Small intestine (tissue), 7 donors: Measurements from ENCODE around the gene RANBP10. TPM values are rescaled to one million over a fixed set of nuclear protein-coding genes. Genes with fewer than 3 reads are reported as not detected.
A peak's percentile ranks its signal among the peaks of the same experiment; 100 is the strongest.

Experiments
- DNase-seq, 2 donors: peaks; one replicate each; pipeline versions ENCODE4 v3.0.0 to v3.0.0-alpha.2; 2013
- FAIRE-seq: peaks from 2 replicates; lab custom pipeline; 2012; peaks lifted over from hg19 to GRCh38; lab: Jason Lieb, UNC
- H3K27ac ChIP-seq, 3 donors: one replicate each; pipeline ENCODE4 v1.5.1; 2013; ENCODE audit warnings: low read length in 2 of 3, mild to moderate bottlenecking in 2 of 3, control low read depth in 1 of 3, inconsistent platforms in 1 of 3, low read depth in 1 of 3, moderate library complexity in 1 of 3
- H3K27me3 ChIP-seq, 3 donors: one replicate each; pipeline ENCODE4 v1.6.1; 2013; ENCODE audit warnings: low read length in 3 of 3, inconsistent platforms in 1 of 3; ENCODE audit not compliant: control insufficient read depth in 3 of 3, insufficient read depth in 3 of 3
- H3K36me3 ChIP-seq, 3 donors: one replicate each; pipeline ENCODE4 v1.6.1; 2013; ENCODE audit warnings: low read length in 3 of 3, inconsistent platforms in 1 of 3, low read depth in 1 of 3, mild to moderate bottlenecking in 1 of 3, moderate library complexity in 1 of 3; ENCODE audit not compliant: control insufficient read depth in 3 of 3, insufficient read depth in 2 of 3
- H3K4me1 ChIP-seq, 3 donors: one replicate each; pipeline ENCODE4 v1.6.1; 2013; ENCODE audit warnings: low read length in 2 of 3, inconsistent platforms in 1 of 3, low read depth in 1 of 3, mild to moderate bottlenecking in 1 of 3, moderate library complexity in 1 of 3; ENCODE audit not compliant: control insufficient read depth in 3 of 3, insufficient read depth in 2 of 3
- H3K4me3 ChIP-seq, 3 donors: one replicate each; pipeline ENCODE4 v1.5.1; 2013; ENCODE audit warnings: low read length in 3 of 3, control low read depth in 1 of 3, inconsistent platforms in 1 of 3, low read depth in 1 of 3, mild to moderate bottlenecking in 1 of 3, moderate library complexity in 1 of 3
- H3K9me3 ChIP-seq, 2 donors: one replicate each; pipeline ENCODE4 v1.6.1; 2013; ENCODE audit warnings: low read depth in 1 of 2, low read length in 1 of 2; ENCODE audit not compliant: control insufficient read depth in 2 of 2, insufficient read depth in 1 of 2
- WGBS, 3 donors: extraction: QIAGEN DNeasy Blood & Tissue Kit; methylation state at CpG; one replicate each; pipeline ENCODE4 v1.1.7; 2013; 5-methylcytosine and 5-hydroxymethylcytosine counted together
- polyA plus RNA-seq, 4 donors: library from polyadenylated mRNA; stranded (reverse) in 3 of 4; unstranded in 1 of 4; fragments of 200-250 nt in 3 of 4; fragments of 120-200 nt in 1 of 4; gene quantifications; one replicate each; pipeline versions ENCODE4 v1.2.1 to v1.2.3, GENCODE V29; 2013
- donor health status: healthy with polysubstance abuse.
- donor health status: control.
- donor health status: control.
- donor health status: Bipolar disorder and iron deficiency.
- donor health status: healthy.

RANBP10 gene
- polyA plus RNA-seq, 4 donors: 5.9 to 21.8 (median 10.1) TPM

DNA sequence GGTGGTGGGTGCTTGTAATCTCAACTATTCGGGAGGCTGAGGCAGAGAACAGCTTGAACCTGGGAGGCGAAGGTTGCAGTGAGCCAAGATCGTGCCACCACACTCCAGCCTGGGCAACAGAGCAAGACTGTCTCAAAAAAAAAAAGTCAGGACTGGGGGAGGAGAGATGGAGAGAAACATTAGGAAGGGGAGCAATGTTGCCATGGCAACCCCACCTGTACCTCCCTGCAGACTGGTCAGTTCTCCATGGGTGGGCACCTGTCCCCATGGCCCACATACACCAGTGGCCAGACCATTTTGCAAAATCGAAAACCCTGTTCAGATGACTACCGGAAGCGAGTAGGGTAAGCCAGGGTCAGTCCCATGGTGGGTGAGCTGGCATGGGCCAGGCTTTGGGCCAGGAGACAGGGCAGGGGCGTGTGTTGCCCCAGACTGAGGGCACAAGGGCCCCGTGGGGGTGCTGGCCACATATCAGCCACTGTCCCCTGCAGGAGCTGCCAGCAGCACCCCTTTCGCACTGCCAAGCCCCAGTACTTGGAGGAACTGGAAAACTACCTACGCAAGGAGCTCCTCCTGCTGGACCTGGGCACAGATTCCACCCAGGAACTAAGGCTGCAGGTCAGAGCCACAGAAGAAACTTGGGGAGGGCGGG, 14.4 kb upstream of the RANBP10 start:
- FAIRE-seq (no peak), DNase-seq (no peak)
- Histone ChIP-seq H3K9me3 (no peaks in the 10 kb centered on the region), H3K27me3 (no peaks in the 10 kb centered on the region), H3K4me1 (no peaks in the 10 kb centered on the region), H3K27ac (no peak overlapping the region), H3K4me3 (no peak overlapping the region), H3K36me3 (peaks cover 0 to 5% (median 0%) of the 10 kb centered on the region in 3 donors)
- 76 to 87% (median 80%) methylated on average over 11 of the region's 11 CpGs for WGBS, 3 donors

- Histone ChIP-seq H3K27ac (no peak overlapping the region), H3K9me3 (no peaks in the 10 kb centered on the region), H3K4me1 (peaks cover 0 to 2% (median 0%) of the 10 kb centered on the region in 3 donors), H3K27me3 (no peaks in the 10 kb centered on the region), H3K4me3 (no peak overlapping the region), H3K36me3 (no peaks in the 10 kb centered on the region)
- DNase-seq (peak in 1 of 2 donors; percentile 92), FAIRE-seq (no peak)
- 11 to 64% (median 39%) methylated on average over 8 of the region's 8 CpGs for WGBS, 3 donors
Observed at GRCh38 chr16:67814567-67814966, 8.2 kb upstream of the RANBP10 start.

DNA sequence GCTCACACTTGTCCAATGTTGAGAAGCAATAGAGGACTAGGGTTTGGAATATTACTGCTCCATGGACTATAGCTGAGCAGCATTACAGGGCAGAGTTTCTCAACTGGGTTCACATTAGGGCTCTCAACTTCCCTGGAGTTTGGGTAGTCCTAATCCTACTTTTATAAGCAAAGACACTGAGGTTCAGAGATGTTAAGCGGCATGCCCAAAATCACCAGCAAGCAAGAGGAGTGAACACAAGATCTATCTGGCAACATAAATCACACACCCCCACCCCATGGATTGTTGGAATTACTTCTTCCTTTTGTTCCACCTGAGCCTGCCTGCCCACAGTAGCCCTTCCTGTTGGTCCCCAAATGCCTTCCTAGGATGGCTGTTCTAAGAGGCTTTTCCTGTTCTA, 5.5 kb upstream of the RANBP10 start:
- no peak overlapping the region for H3K27ac ChIP-seq
- DNase-seq (no peak), FAIRE-seq (no peak)
- no peaks in the 10 kb centered on the region for H3K27me3 ChIP-seq
- H3K36me3 ChIP-seq: no peaks in the 10 kb centered on the region
- 93 to 100% (median 100%) methylated on average over 1 of the region's 1 CpG for WGBS, 3 donors
- H3K4me3 ChIP-seq: no peak overlapping the region
- H3K9me3 ChIP-seq: no peaks in the 10 kb centered on the region
- H3K4me1 ChIP-seq: peaks cover 0 to 5% (median 2%) of the 10 kb centered on the region in 3 donors

DNA sequence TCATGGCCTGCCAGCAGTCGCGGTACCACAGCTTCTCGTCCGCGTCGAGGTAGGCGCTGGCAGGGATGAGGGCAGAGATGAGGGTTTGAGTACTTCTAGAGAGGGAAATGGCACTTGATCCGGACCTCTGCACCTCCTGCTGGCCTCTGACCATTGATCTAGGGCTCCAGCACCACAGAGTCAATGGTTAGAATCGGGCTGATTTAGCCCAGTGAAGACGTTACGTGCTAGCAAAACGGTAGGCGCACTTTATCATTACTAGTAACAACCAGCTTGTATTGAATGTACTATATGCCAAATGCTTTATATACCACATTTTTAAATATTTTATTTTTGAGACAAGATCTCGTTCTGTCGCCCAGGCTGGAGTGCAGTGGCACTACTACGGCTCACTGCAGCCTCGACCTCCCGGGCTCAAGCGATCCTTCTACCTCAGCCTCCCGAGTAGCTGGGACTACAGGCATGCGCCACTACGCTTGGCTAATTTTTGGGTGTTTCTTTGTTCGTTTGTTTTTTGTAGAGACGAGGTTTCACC, 855 bp upstream of the RANBP10 start:
- DNase-seq: no peak
- peak overlapping the region; percentile 48 to 94 (median 60) for H3K4me3 ChIP-seq
- peaks cover 4 to 12% (median 5%) of the 10 kb centered on the region in 3 donors for H3K4me1 ChIP-seq
- no peaks in the 10 kb centered on the region for H3K27me3 ChIP-seq
- H3K9me3 ChIP-seq: no peaks in the 10 kb centered on the region
- FAIRE-seq: no peak
- H3K27ac ChIP-seq: peak overlapping the region in 2 of 3 donors; percentile 5 to 53
- peaks cover 0 to 10% (median 0%) of the 10 kb centered on the region in 3 donors for H3K36me3 ChIP-seq
- 29 to 32% (median 32%) methylated on average over 24 of the region's 24 CpGs for WGBS, 3 donors

DNA sequence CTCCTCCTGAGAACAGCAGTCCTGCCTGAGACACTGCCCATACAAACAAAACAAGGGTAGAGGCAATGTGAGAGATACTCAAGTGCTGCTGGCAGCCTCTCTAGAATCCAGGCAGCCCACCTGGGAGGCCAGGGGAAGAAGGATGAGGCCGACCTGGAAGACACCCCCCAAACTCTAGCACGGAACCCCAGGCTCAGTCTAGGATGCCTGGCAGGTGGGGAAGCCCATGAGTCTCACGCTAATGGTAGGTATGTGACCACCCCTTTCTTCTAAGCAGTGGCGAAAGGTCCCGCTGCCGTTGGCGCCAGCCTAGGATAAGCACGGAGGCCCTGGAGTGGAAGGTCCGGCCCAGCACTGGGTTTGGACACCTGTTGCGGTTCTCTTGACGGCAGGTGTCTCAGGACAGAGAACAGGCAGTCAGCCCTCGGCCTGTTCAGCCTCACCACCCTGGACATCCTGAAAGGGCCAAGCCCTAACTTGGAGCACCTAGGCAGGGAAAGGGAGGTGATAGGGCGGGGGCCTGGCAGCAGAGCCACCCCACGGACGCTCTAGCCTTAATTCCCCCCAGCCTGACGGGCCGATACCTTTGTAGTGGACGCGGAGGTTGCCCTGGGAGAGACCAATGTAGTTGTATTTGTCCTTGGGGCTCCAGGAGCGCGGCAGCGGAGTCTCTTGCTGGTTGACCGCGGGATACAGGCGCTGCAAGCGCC, 487 bp downstream of the RANBP10 start:
- peaks cover 5 to 12% (median 9%) of the 10 kb centered on the region in 3 donors for H3K4me1 ChIP-seq
- H3K36me3 ChIP-seq: peaks cover 4 to 21% (median 6%) of the 10 kb centered on the region in 3 donors
- no peak for DNase-seq
- no peaks in the 10 kb centered on the region for H3K27me3 ChIP-seq
- peak overlapping the region; percentile 94 to 98 (median 96) for H3K4me3 ChIP-seq
- WGBS, 3 donors: 1% methylated on average over 24 to 26 of the region's 26 CpGs
- FAIRE-seq: no peak
- peak overlapping the region; percentile 57 to 74 (median 66) for H3K27ac ChIP-seq
- H3K9me3 ChIP-seq: no peaks in the 10 kb centered on the region

DNA sequence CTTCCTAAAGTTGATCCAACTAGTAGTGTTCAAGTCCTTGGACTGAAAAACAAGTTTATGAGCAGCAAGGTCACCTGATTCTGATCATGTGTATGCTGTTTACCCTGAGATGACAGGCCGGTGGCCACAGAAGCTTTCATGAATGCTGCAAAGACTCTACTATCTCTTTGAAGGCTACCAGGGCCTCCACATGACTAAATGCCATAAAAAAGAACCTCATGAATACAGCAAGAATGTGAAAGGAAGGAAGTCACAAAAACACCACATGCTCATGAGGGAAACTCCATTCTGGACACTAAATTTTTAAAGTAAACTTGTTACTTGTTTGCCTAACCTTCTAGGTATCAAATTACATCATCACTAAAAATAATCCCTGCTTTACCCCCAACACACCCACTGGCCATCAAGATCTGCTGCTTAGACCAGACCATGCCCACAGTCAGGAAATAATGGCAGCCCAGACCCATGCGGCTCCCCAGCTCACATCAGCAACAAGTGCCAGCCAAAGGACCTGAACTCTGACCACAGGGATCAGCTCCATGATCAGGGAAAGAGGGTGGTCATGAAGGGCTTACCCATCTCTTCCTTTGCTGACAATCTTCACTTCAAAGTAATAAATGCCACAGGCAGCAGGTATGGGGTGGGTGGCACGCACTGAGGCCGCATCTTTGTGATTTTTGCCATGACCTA, 1.4 kb downstream of the RANBP10 start:
- H3K9me3 ChIP-seq: no peaks in the 10 kb centered on the region
- H3K27ac ChIP-seq: peak overlapping the region in 1 of 3 donors; percentile 66
- FAIRE-seq: no peak
- peaks cover 5 to 12% (median 9%) of the 10 kb centered on the region in 3 donors for H3K4me1 ChIP-seq
- peaks cover 4 to 29% (median 6%) of the 10 kb centered on the region in 3 donors for H3K36me3 ChIP-seq
- H3K27me3 ChIP-seq: no peaks in the 10 kb centered on the region
- WGBS, 3 donors: 71 to 78% (median 72%) methylated on average over 4 of the region's 4 CpGs
- peak in 1 of 2 donors; percentile 49 for DNase-seq
- H3K4me3 ChIP-seq: peak overlapping the region in 2 of 3 donors; percentile 94 to 96

DNA sequence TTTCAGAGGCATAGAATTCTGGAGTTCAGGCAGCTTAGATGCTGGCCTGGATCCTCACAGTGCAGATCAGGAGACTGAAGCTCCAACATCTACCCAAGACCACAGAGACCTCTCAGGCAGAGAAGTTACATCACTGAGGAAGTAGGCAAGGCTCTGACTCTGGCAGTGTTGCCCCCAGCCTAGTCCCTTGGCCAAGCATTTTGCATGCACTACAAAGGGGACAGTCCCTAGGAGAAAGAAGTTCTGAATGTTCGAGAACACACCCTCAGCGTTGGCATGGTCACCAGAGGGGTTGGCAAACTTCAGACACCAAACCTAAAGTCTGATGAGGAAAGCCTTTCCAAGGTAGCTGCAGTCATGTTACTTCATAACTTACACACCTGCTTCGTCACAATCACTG, 2.5 kb downstream of the RANBP10 start:
- Histone ChIP-seq H3K27ac (no peak overlapping the region), H3K36me3 (peaks cover 4 to 36% (median 6%) of the 10 kb centered on the region in 3 donors), H3K9me3 (no peaks in the 10 kb centered on the region), H3K4me1 (peaks cover 5 to 12% (median 9%) of the 10 kb centered on the region in 3 donors), H3K4me3 (no peak overlapping the region), H3K27me3 (no peaks in the 10 kb centered on the region)
- DNase-seq (no peak), FAIRE-seq (no peak)
- WGBS, 3 donors: 84 to 96% (median 87%) methylated on average over 3 of the region's 3 CpGs

DNA sequence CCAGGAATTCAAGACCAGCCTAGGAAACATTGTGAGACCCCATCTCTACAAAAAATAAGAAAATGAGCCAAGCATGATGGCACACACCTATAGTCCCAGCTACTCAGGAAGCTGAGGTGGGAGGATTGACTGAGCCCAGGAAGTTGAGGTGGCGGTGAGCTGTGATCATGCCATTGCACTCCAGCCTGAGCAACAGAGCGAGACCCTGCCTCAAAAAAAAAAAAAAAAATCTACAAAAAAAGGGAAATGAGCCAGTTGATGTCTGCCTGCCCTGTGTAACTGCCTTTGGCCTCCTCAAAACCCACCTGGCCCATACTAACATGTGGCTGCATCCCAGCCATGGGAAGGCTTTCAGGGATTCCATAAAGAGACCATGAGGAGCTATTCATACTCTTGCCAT, 4.5 kb downstream of the RANBP10 start:
- peaks cover 5 to 9% (median 7%) of the 10 kb centered on the region in 3 donors for H3K4me1 ChIP-seq
- no peak for FAIRE-seq

More for the DNA sequence above, 4.5 kb downstream of the RANBP10 start:
- no peak for DNase-seq
- no peaks in the 10 kb centered on the region for H3K9me3 ChIP-seq
- H3K4me3 ChIP-seq: no peak overlapping the region
- H3K27ac ChIP-seq: no peak overlapping the region
- no peaks in the 10 kb centered on the region for H3K27me3 ChIP-seq
- peaks cover 6 to 50% (median 6%) of the 10 kb centered on the region in 3 donors for H3K36me3 ChIP-seq
- WGBS, 3 donors: 66 to 94% (median 76%) methylated on average over 2 of the region's 2 CpGs
